ENCODE results near the gene C17orf100.
"Not testable (repeated sequence)": the region's sequence is repeated elsewhere in the genome, so short reads cannot be mapped to it uniquely, and the experiment has no call there.

Gene C17orf100

GRCh38 chr17:6641247-6641863 lies 10.2 kb upstream of the C17orf100 start:
- DNase-seq = no peak

DNA sequence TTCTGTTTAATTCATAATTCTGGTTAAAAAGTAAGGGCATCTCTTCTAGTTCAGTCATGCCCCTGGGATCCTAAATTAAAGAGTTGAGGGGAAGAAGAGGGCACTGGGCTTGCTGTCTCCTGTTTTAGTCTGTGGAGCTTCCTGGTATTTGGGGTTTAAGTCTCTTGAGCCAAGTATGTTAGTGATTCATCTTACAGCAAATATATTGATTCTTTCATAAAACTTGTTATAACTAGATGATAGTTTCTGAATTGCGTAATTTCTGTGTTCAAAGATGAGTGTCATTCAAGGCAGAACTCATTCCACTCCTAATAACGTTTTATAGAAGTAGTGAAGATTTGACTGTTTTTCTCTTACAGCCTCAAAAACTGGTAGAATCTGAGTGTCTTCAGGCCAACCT lies 9.0 kb upstream of the C17orf100 start:
- no peak for DNase-seq

DNA sequence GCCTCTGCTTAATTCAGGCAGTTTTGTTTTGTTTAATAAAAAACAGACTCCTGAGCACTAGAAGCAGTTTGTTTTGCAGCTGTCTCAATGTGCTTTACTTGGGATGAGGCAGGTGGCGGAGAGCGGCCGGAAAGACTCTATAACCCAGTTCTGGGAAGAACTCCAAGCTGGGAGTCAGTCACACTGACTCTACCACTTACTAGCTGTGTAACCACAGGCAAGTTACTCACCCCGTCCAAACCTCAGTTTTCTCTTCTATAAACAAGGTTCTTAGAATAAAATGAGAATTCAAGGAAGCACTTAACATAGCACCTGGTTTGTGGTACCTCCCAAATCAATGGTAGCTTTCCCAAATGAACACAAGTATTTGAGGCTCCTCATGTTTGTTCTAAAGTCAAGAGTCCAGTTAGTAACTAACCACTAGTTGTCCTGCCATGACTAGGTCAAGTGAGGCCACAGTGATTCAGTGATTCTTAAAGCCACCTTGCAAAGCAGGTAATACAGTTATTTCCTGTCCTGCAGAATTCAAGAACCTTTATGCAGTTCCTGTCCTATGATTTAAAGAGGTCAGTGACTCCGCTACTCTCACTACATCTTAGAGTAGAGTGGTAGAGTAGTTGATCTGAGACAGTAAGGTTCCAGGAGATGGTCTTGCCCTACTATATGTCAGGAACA lies 8.0 kb upstream of the C17orf100 start:
- no peak for DNase-seq

- DNase-seq = no peak
These were observed 3.4 kb upstream of the C17orf100 start for GRCh38 chr17:6648181-6648580.

DNA sequence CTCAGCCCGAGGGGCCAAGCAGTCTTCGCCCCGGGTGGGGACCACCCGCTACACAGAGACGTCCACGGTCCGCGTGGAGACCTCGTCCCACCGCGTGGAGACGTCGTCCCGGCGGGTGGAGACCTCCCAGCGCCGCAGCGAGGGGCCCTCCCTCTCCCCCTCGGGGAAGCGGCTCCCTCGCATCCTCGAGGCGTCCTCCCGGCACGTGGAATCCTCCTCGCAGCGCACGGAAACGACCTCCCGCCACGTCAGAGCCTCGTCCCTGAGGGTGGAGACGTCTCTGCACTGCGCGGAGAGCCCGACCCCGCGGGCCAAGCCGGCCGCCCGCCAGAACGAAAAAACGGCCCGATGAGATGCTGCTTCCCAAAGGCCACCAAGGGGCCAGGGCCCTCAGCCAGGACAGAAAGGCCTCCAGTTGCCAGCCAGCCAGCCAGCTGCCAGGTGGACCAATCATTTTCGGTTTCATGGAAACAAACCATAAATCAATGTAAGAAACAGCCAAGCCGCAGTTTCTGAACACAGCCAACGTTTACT lies 424 bp downstream of the C17orf100 start:
- DNase-seq = no peak

DNA sequence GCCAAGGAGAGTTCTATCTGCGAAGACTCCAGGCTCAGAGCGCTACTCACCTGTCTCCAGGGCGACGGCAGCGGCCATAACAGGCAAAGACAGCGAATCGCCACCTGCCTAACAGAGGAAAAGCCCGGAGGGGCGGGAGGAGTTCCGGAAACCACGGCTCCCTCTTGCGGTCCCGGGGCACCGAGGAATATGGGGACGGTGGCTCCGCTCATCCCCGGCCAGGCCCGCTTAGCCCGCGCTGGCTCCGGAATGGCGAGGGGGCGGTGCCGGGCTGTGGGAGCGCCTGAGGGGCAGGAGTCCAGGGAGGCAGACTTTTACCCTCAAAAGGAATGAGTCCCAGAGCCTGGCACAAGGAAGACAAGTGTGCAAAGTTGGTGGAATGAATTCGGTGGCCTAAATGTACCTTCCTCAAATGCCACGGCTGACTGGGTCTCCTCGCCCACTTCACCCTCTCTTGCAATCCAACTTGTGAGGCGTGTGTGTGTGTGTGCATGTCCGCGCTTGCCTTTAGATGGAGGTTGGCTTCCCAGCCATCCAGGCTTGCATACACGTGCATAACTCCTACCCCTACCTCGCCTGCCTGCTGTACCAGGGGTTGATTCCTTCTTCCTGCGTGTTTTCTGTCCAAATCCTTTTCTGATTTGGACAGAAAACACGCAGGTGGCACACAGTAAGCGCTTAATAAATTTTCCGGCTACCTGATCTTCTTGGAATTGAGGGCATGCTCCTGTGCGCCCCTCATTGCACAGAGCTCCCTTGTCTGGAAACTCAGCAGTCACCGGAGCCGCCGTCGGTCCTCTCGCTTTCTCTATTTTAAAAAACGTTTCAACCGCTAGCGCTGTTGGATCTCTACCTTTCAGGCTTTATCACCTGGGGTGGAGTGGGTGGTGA lies 3.5 kb downstream of the C17orf100 start:
- DNase-seq = peak; percentile 55

DNA sequence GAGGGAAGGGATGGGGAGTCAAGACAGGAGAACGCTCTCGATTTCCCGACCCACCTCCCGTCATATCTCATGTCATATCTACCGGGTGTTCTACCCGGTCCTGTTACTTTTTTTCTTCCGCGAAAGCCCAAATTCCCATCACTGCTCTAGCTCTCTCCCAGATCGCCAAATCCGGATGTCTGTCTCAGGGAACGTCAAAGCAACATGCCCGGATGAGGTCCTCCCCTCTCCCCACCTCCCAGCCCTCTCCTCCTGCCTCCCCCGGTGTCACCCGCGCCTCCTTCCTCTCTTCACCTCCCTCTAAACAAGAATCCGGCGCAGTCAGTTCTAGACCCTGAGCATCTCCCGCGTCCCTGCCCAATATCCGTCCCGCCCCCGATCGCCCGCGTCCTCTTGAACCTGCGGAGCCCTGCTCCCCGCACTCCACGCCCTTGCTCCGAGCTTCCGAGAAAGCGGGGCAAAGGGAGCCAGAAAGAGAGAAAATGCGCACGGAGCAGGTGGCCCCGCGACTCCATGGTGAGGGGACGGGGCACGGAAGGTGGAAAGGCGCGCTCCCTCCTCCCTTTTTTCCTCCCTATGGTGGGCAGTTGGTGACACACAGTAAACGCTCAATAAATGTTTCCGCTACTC lies 4.3 kb downstream of the C17orf100 start:
- DNase-seq = not testable (repeated sequence)

GRCh38 chr17:6656797-6657632 lies 5.5 kb downstream of the C17orf100 start:
- DNase-seq = not testable (repeated sequence)

- no peak for DNase-seq
These were observed 6.2 kb downstream of the C17orf100 start for GRCh38 chr17:6657633-6658287.

GRCh38 chr17:6658411-6658810 lies 6.8 kb downstream of the C17orf100 start:
- not testable (repeated sequence) for DNase-seq

GRCh38 chr17:6660101-6660500 lies 8.5 kb downstream of the C17orf100 start:
- DNase-seq = no peak

DNA sequence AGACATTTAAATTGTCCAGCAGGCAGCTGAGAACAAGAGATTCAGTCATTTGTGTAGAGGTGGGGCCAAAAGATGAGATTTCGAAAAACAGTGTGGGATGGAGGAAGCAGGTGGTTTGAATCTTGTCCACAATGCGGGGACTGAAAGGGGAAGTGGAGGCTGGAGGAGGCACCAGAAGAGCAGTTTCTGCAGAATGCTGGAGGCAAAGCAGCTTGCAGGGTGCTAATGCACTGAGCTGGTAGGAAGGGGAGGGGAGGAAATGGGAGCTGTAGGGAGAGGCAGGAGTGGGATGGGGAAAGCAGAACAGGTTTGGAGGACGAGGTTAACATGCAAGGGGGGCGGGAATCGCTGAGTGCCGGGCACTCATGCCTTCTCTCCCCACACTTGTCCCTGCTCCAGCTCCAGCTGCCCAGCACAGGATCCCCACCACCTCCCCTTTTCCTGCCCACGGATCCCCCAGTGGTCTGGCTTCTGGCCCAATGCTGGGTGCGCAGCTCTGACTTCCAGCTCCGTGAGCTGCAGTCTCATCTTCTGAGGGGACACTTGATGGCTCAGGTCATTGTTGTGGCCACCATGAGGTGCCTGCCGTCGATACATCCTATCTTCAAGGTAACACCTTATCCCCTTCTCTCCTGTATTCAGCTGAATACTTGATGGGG lies 9.4 kb downstream of the C17orf100 start:
- DNase-seq = no peak

DNA sequence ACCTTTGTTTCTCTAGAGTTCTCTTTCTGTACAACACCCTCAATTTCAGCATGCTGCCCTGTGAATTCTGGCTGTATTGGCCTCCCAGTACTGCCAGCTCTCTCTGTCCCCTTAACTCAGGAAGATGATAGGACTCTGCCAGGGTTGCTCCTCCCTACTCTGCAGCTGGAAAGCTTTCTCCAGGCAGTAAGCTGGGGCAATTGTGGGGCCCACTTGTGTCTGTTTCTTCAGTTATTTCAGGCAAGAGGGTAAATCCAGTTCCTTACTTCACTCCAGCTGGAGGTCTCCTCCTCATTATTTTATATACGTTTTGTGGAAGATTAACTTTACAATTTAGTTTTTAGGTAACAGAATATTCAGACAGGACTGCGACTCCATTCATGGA lies 9.9 kb downstream of the C17orf100 start:
- no peak for DNase-seq

DNA sequence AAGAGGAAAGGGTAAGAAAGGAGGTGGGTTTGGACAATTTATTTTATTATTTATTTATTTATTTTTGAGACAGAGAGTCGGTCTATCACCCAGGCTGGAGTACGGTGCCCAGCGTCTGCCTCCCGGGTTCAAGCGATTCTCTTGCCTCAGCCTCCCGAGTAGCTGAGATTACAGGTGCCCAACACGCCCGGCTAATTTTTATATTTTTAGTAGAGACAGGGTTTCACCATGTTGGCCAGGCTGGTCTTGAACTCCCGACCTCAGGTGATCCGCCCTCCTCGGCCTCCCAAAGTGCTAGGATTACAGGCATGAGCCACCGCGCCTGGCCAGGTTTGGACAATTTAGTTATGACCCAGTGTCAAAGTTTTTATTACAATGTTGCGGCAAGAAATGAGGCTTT lies 11.6 kb downstream of the C17orf100 start:
- not testable (repeated sequence) for DNase-seq

DNA sequence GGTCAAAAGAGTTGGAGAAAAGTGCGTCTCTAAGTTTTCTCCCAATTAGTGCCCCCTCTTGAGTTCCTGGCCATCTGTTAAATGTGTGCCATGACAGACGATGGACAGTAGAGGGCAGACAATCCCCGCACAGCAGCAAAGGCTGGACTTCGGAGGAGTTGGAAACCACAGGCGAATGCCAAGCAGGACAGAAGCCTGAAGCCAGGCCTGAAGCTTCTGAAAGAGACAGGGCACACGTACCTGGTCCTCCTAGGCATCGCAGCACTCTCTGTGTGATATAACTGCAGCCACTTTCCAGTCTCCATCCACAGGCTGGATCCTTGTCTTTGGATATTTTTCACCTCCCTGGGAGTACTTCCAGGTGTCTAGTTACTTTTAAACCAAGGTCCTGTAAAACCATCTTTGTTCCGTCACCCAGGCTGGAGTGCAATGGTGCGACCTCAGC lies 14.5 kb downstream of the C17orf100 start:
- DNase-seq = peak; percentile 35

- DNase-seq = no peak
These were observed 15.0 kb downstream of the C17orf100 start for GRCh38 chr17:6666557-6666956.

DNA sequence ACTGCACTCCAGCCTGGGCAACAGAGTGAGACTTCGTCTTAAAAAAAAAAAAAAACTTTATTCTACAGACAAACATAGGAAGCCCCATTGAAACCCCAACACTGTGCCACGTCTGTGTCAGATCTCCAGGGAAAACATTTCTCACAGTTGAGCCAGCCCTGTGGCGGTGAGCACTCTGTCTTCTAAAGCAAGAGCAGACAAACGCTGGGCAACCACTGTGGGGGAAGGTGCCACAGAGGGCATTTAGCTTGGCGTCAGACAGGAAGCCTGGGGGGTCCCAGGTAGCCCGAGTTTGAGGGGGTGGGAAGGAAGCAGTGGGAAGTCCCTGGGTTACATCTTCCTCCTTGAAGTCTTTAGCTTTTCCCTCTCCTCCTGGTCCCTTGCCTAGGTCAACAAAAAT lies 16.0 kb downstream of the C17orf100 start:
- DNase-seq = no peak

DNA sequence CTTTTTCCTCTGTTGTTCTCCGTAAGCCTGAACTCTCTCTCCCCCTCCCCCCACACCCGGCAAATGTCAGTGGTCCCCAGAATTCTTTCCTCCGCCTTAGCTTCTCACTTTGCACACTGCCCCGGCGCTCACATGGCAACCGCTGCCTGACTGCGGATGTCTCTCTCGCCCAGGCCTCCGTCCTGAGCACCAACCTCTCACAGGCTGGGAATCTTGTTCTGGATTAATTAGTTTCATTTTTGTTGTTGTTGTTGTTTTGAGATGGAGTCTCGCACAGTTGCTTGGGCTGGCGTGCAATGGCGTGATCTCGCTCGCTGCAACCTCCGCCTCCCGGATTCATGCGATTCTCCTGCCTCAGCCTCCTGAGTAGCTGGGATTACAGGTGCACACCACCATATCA lies 16.7 kb downstream of the C17orf100 start:
- DNase-seq = no peak

DNA sequence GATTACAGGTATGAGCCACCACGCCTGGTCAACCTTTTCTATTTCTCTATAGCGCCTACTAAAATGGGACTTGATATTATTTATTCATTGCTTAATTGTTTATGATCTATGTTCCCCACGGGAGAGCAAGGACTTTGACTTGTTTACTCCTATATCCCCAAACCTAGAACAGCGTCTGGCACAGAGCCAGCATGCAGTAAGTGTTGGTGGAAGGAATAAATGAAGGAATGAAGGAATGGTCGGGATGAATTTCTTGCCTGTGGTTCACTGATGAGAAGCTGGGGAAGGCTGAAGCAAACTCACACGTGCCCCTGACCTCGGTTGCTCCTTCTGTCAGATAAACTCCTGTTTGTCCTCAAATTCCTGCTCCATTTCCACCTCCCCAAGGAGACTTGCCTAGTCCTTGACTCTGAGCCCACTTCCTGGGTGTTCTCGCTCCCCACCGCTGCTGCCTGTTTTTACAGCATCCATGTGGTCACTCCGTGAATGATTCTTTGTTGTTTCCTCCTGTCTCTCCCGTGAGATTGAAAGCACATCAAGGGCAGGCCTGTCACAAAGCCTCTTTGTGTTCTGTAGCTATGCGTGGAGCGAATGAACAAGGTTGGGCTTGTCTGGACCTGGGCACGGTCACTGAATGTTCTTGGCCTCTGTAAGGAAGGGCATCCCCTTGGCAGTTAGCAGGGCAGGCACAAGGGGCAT lies 17.3 kb downstream of the C17orf100 start:
- no peak for DNase-seq

DNA sequence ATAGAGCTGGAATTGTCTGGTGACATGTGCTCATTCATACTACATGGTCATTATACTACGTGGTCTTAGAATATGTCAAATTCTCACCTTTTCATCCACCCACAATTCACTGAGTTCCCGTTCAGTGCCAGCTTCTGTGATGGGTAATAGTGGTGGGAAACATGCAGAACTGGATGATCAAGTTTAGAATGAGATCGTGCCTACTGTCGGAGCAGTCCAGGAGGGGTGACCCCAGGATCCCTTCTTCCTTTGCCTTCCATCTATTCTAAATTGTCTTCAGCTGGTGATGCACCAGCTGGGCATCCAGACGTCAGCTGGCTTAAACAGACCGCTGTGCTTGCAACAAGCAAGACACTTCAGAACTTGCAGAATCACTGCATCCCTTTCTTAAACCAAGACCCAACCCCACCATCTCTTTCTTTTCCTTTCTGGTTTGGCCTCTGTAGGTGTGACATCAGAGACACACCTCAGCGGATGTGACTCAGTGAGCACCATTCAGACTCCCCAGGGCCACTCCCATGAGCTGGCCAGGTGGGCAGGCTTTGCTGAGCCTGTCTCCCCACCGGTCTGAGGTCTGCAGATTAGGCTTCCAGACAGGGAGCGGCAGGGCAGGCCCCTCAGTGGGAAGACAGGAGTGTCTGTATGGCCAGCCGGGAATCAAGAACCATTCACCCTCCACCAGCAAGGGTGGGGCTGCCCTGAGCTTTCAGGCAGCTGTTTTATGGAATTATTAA lies 18.1 kb downstream of the C17orf100 start:
- no peak for DNase-seq

Data from COR-L47 (cell line).